GM12878 (cell line): ENCODE data around the gene FAM118B. TPM values are rescaled to one million over a fixed set of nuclear protein-coding genes. Genes with fewer than 3 reads are reported as not detected.

Source experiments
- BRCA1 ChIP-seq: IDR thresholded peaks from 2 replicates; pipeline ENCODE4 v1.6.1; 2011; ENCODE audit warnings: low read depth, low read length, improper control_type of control experiment
- CBFB ChIP-seq: IDR thresholded peaks from 2 replicates; pipeline ENCODE4 v1.6.1; 2016; ENCODE audit warnings: antibody characterized with exemption, low read depth
- E2F4 ChIP-seq: IDR thresholded peaks from 2 replicates; pipeline ENCODE4 v1.6.1; 2012; ENCODE audit warnings: low read depth, low read length, improper control_type of control experiment
- HDGF ChIP-seq: fragments of 450-650 bp; IDR thresholded peaks from 2 replicates; pipeline ENCODE4 v1.6.1; 2016; ENCODE audit warnings: antibody characterized with exemption
- LARP7 ChIP-seq: fragments of 450-650 bp; IDR thresholded peaks from 2 replicates; pipeline ENCODE4 v1.6.1; 2017; ENCODE audit warnings: mild to moderate bottlenecking
- MTA3 ChIP-seq: IDR thresholded peaks from 2 replicates; pipeline ENCODE4 v1.6.1; 2012; ENCODE audit warnings: low read length, inconsistent platforms, borderline replicate concordance
- RAD51 ChIP-seq: fragments of 450-650 bp; IDR thresholded peaks from 2 replicates; pipeline ENCODE4 v1.6.1; 2016; ENCODE audit warnings: moderate library complexity, mild to moderate bottlenecking, inconsistent platforms
- SPI1 ChIP-seq: IDR thresholded peaks from 2 replicates; pipeline ENCODE4 v1.6.1; 2011; ENCODE audit warnings: low read depth, mild to moderate bottlenecking, low read length, moderate library complexity, borderline replicate concordance; ENCODE audit not compliant: insufficient read depth
- TCF3 ChIP-seq: IDR thresholded peaks from 2 replicates; pipeline ENCODE4 v1.6.1; 2012; ENCODE audit warnings: low read depth, mild to moderate bottlenecking, low read length, borderline replicate concordance; ENCODE audit not compliant: insufficient read depth
- ZBTB40 ChIP-seq: fragments of 450-650 bp; IDR thresholded peaks from 2 replicates; pipeline ENCODE4 v1.6.1; 2016; ENCODE audit warnings: mild to moderate bottlenecking, moderate library complexity, borderline replicate concordance
- ZNF592 ChIP-seq: fragments of 450-650 bp; IDR thresholded peaks from 2 replicates; pipeline ENCODE4 v1.6.1; 2017; ENCODE audit warnings: mild to moderate bottlenecking, moderate library complexity
- ZNF687 ChIP-seq: fragments of 450-650 bp; IDR thresholded peaks from 2 replicates; pipeline ENCODE4 v1.6.1; 2017; ENCODE audit warnings: mild to moderate bottlenecking, moderate library complexity
- polyA plus RNA-seq, 11 experiments: library from polyadenylated mRNA; depleted of rRNA in 4 of 11; unstranded in 6 of 11; stranded (reverse) in 5 of 11; fragments of >200 nt; fragmentation: Nextera tagmentation in 4 of 11; fragmentation: Illumina TruSeq in 1 of 11; extraction: Ambion mirVana in 4 of 11; extraction: Trizol in 1 of 11; gene quantifications; 1 replicate in 1 of 11; 2 replicates in 10 of 11; pipeline versions ENCODE4 v1.2.1 to v1.2.3, GENCODE V29; 2011 to 2016; ENCODE audit warnings: inconsistent platforms in 2 of 11, missing spikeins in 2 of 11, low read depth in 1 of 11
- total RNA-seq, 4 experiments: library from RNA; depleted of rRNA in 3 of 4; stranded (reverse); fragments of >200 nt in 3 of 4; fragmentation: Illumina TruSeq in 1 of 4; extraction: Trizol in 1 of 4; gene quantifications; 2 replicates each; pipeline versions ENCODE4 v1.2.1 to v1.2.3, GENCODE V29; 2013 to 2021

FAM118B gene
- total and polyA plus RNA-seq, 10 of the 15 experiments (the other 5 are each of a cell fraction or from before 2014, with no cell fraction given) = 12.8 to 29.7 (median 16.5) TPM

GRCh38 chr11:126268708-126269579 is 57.4 kb downstream of the FAM118B start, which contains the start of the genes FOXRED1 and SRPRA (continued):
- TF ChIP-seq ZNF687 (no peak), ZNF592 (no peak), E2F4 (no peak; the same call in 1 of the 2 replicates), BRCA1 (no peak), HDGF (no peak; the same call in 1 of the 2 replicates), LARP7 (peak; percentile 33; the same call in 1 of the 2 replicates), ZBTB40 (peak; percentile 92), SPI1 (peak; percentile 46; the same call in 1 of the 2 replicates), RAD51 (peak; percentile 89), TCF3 (no peak), CBFB (peak; percentile 54; the same call in 1 of the 2 replicates), MTA3 (no peak)
